ENCODE data around the gene TLX3.

TLX3 gene

GRCh38 chr5:171268700-171269620 is 40.1 kb upstream of the TLX3 start:
- H3K27me3 ChIP-seq = peaks cover 5% of the 10 kb centered on the region
- TF ChIP-seq CTCF (IDR thresholded peaks at IDR 0.05) = no peak
- H3K27ac ChIP-seq = no peak overlapping the region

GRCh38 chr5:171269717-171270116 is 39.3 kb upstream of the TLX3 start:
- Histone ChIP-seq H3K4me3 (ENCODE audit: low read depth in 1 of 2, low read length in 1 of 2) (no peak overlapping the region), H3K36me3 (no peaks in the 10 kb centered on the region), H3K9me3 (no peaks in the 10 kb centered on the region), H3K27me3 (peaks cover 5% of the 10 kb centered on the region), H3K4me1 (ENCODE audit: control insufficient read depth in 1 of 2, insufficient read depth in 1 of 2, low read depth in 1 of 2, low read length in 1 of 2) (no peaks in the 10 kb centered on the region), H3K27ac (no peak overlapping the region)
- TF ChIP-seq CTCF (IDR thresholded peaks at IDR 0.05) = no peak

More at GRCh38 chr5:171268700-171269620, 40.1 kb upstream of the TLX3 start:
- Histone ChIP-seq H3K36me3 (no peaks in the 10 kb centered on the region), H3K4me3 (ENCODE audit: low read depth in 1 of 2, low read length in 1 of 2) (no peak overlapping the region), H3K4me1 (ENCODE audit: control insufficient read depth in 1 of 2, insufficient read depth in 1 of 2, low read depth in 1 of 2, low read length in 1 of 2) (no peaks in the 10 kb centered on the region), H3K9me3 (no peaks in the 10 kb centered on the region)

- H3K27ac ChIP-seq = no peak overlapping the region
Measured at GRCh38 chr5:171270136-171270535, 38.9 kb upstream of the TLX3 start.

GRCh38 chr5:171271798-171272197 is 37.2 kb upstream of the TLX3 start:
- H3K4me3 ChIP-seq (ENCODE audit: low read depth in 1 of 2, low read length in 1 of 2) = no peak overlapping the region
- no peaks in the 10 kb centered on the region for H3K36me3 ChIP-seq
- no peaks in the 10 kb centered on the region for H3K9me3 ChIP-seq
- TF ChIP-seq CTCF (IDR thresholded peaks at IDR 0.05) = no peak
- H3K27ac ChIP-seq = no peak overlapping the region
- no peaks in the 10 kb centered on the region for H3K4me1 ChIP-seq (ENCODE audit: control insufficient read depth in 1 of 2, insufficient read depth in 1 of 2, low read depth in 1 of 2, low read length in 1 of 2)
- peaks cover 5% of the 10 kb centered on the region for H3K27me3 ChIP-seq

More at GRCh38 chr5:171270136-171270535, 38.9 kb upstream of the TLX3 start:
- H3K4me3 ChIP-seq (ENCODE audit: low read depth in 1 of 2, low read length in 1 of 2) = no peak overlapping the region
- H3K9me3 ChIP-seq = no peaks in the 10 kb centered on the region
- TF ChIP-seq CTCF (IDR thresholded peaks at IDR 0.05) = no peak
- H3K36me3 ChIP-seq = no peaks in the 10 kb centered on the region
- H3K27me3 ChIP-seq = peaks cover 5% of the 10 kb centered on the region
- no peaks in the 10 kb centered on the region for H3K4me1 ChIP-seq (ENCODE audit: control insufficient read depth in 1 of 2, insufficient read depth in 1 of 2, low read depth in 1 of 2, low read length in 1 of 2)

GRCh38 chr5:171272996-171273970 is 35.8 kb upstream of the TLX3 start:
- Histone ChIP-seq H3K27me3 (peaks cover 5% of the 10 kb centered on the region), H3K9me3 (no peaks in the 10 kb centered on the region), H3K36me3 (no peaks in the 10 kb centered on the region), H3K27ac (no peak overlapping the region), H3K4me3 (ENCODE audit: low read depth in 1 of 2, low read length in 1 of 2) (no peak overlapping the region), H3K4me1 (ENCODE audit: control insufficient read depth in 1 of 2, insufficient read depth in 1 of 2, low read depth in 1 of 2, low read length in 1 of 2) (no peaks in the 10 kb centered on the region)
- TF ChIP-seq CTCF (IDR thresholded peaks at IDR 0.05) = no peak

All from neutrophil (primary cell).